IgD-negative memory B cell (primary cell): ENCODE measurements around the gene ARFRP1. TPM values are rescaled to one million over a fixed set of nuclear protein-coding genes. Genes with fewer than 3 reads are reported as not detected.
"Not testable (repeated sequence)": the region's sequence is repeated elsewhere in the genome, so short reads cannot be mapped to it uniquely, and the experiment has no call there.

Source experiments
- H3K27ac Mint-ChIP-seq, 3 donors: one replicate each; pipeline ENCODE4 v1.8.0; 2020 to 2022; ENCODE audit warnings: mild to moderate bottlenecking in 3 of 3, mixed read lengths in 3 of 3, moderate library complexity in 1 of 3
- H3K27me3 Mint-ChIP-seq: one replicate; pipeline ENCODE4 v1.8.0; 2021; ENCODE audit warnings: mixed read lengths
- H3K36me3 Mint-ChIP-seq: one replicate; pipeline ENCODE4 v1.8.0; 2020; ENCODE audit warnings: mild to moderate bottlenecking, mixed read lengths
- H3K4me1 Mint-ChIP-seq, 3 donors: one replicate each; pipeline ENCODE4 v1.8.0; 2020 to 2022; ENCODE audit warnings: mixed read lengths in 3 of 3, mild to moderate bottlenecking in 1 of 3
- H3K4me3 Mint-ChIP-seq, 4 donors: one replicate each; pipeline ENCODE4 v1.8.0; 2020 to 2022; ENCODE audit warnings: mild to moderate bottlenecking in 4 of 4, mixed read lengths in 4 of 4, moderate library complexity in 3 of 4
- H3K9me3 Mint-ChIP-seq, 3 donors: one replicate each; pipeline ENCODE4 v1.8.0; 2020 to 2021; ENCODE audit warnings: mixed read lengths in 3 of 3, mild to moderate bottlenecking in 1 of 3
- polyA plus RNA-seq: library from polyadenylated mRNA; unstranded; fragments of 300-500 nt; fragmentation: Illumina TruSeq; gene quantifications from one replicate; pipeline ENCODE4 v1.2.3, GENCODE V29; 2021

Gene ARFRP1
- polyA plus RNA-seq, 1 donor from 2014 or later, result 64.3 TPM

DNA sequence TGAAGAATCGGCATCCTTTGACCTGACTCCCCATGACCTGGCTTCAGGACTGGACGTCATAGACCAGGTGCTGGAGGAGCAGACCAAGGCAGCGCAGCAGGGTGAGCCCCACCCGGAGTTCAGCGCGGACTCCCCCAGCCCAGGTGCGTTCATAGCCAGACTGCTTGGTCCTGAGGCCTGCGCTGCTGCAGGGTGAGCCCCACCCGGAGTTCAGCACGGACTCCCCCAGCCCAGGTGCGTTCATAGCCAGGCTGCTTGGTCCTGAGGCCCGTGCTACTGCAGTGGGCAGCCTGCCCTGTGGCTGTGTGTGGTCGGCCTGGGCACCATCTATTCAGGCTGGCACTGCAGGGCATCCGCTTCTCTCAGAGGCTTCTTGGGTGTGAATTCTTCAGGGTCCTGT is 33.8 kb downstream of the ARFRP1 start:
- no peaks in the 10 kb centered on the region for H3K27me3 Mint-ChIP-seq
- H3K4me1 Mint-ChIP-seq, result peaks cover 0 to 2% (median 0%) of the 10 kb centered on the region in 3 donors
- peak overlapping the region in 1 of 3 donors; percentile 25 for H3K27ac Mint-ChIP-seq
- no peak overlapping the region for H3K4me3 Mint-ChIP-seq
- H3K9me3 Mint-ChIP-seq, result no peaks in the 10 kb centered on the region
- H3K36me3 Mint-ChIP-seq, result peaks cover 5% of the 10 kb centered on the region

DNA sequence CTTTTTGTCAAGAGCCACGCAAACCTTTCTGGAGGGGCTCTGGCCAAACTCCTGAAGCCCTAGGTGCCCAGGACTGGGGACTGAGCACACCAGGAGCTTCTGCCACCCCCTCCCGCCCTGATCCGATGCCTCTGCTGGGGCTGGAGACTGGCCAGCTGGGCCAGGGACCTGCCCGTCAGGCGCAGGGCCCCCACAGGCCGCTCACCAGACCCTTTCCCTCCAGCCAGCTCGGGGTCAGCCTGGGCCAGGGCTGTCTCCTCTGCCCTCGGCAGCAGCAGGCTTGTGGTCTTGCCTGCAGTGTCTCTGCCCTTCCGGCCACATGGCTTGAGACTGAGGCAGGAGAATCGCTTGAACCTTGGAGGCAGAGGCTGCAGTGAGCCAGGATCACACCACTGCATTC is 35.1 kb downstream of the ARFRP1 start:
- Mint-ChIP-seq H3K27me3 (no peaks in the 10 kb centered on the region), H3K36me3 (peaks cover 7% of the 10 kb centered on the region), H3K9me3 (no peaks in the 10 kb centered on the region), H3K27ac (peak overlapping the region in 1 of 3 donors; percentile 80), H3K4me1 (peaks cover 0 to 5% (median 0%) of the 10 kb centered on the region in 3 donors), H3K4me3 (no peak overlapping the region)

DNA sequence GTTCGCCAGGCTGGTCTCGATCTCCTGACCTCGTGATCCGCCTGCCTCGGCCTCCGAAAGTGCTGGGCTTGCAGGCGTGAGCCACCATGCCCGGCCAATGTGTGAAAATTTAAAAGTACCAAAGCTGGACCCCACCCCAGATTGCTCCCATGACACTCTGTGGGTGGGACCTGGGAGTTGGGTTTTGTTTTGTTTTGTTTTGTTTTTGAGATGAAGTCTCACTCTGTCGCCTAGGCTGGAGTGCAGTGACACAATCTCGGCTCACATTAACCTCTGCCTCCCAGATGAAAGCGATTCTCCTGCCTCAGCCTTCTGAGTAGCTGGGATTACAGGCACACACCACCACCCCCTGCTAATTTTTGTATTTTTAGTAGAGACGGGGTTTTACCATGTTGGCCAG is 36.1 kb downstream of the ARFRP1 start:
- H3K27me3 Mint-ChIP-seq, H3K9me3 Mint-ChIP-seq, H3K4me3 Mint-ChIP-seq, H3K27ac Mint-ChIP-seq, H3K36me3 Mint-ChIP-seq, H3K4me1 Mint-ChIP-seq: not testable (repeated sequence)

DNA sequence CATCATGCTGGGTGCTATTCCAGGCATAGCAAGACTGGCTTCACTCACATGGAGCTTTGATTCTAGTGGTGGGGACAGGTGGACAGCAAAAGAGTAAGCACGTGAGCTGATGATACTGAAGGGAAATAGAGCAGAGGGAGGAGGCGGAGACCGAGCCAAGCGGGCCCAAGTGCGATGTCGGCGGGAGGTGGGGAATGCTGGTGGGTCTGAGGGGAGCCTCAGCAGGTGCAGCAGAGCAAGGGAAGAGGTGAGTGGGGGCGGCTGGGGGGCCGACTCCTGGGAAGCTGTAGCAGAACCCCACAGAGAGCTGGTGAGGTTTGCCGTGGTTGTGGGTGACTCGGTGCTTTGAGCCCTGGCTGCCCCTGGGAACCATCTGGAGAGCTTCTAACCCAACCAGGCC is 39.4 kb downstream of the ARFRP1 start:
- H3K4me3 Mint-ChIP-seq, result no peak overlapping the region
- no peak overlapping the region for H3K27ac Mint-ChIP-seq
- no peaks in the 10 kb centered on the region for H3K27me3 Mint-ChIP-seq
- no peaks in the 10 kb centered on the region for H3K9me3 Mint-ChIP-seq
- H3K4me1 Mint-ChIP-seq, result peaks cover 0 to 3% (median 0%) of the 10 kb centered on the region in 3 donors
- H3K36me3 Mint-ChIP-seq, result peaks cover 5% of the 10 kb centered on the region

DNA sequence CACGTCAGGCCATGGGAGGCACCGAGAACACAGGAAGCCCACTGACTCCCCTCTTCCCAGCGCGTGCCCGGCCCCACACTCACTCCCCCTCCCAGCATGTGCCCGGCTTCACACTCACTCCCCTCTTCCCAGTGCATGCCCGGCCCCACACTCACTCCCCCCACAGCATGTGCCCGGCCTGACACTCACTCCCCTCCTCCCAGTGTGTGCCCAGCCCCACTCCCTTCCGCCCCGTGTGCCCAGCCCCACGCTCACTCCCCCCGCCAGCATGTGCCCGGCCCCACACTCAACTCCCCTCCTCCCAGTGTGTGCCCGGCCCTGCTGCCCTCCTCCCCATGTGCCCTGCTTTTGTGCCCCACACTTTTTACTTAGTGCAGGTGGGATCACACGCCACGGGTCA is 39.9 kb downstream of the ARFRP1 start:
- Mint-ChIP-seq H3K4me1 (peaks cover 0 to 3% (median 0%) of the 10 kb centered on the region in 3 donors), H3K27ac (no peak overlapping the region), H3K36me3 (peaks cover 5% of the 10 kb centered on the region), H3K27me3 (no peaks in the 10 kb centered on the region), H3K9me3 (no peaks in the 10 kb centered on the region), H3K4me3 (no peak overlapping the region)

DNA sequence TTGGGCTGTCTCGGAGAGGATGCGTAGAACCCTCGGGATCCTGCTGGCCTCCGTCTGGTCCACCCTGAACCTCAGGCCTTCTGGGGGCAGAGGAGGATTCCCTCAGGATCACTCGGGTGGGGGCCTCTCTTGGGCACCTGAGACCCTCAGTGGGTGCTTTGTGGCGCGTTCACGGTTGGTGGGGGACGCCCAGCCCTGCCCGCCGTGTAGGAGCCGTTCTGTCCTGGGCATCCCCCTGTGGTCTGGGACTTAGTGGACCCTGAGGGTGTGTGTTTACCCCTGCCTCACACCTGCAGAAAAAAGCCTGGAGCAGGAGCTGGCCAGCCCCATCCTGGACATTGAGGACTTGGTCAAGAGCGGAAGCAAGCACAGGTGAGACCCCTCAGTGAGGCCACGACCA is 42.1 kb downstream of the ARFRP1 start:
- Mint-ChIP-seq H3K4me3 (no peak overlapping the region), H3K36me3 (peaks cover 4% of the 10 kb centered on the region), H3K4me1 (peaks cover 0 to 3% (median 0%) of the 10 kb centered on the region in 3 donors), H3K27me3 (no peaks in the 10 kb centered on the region), H3K9me3 (no peaks in the 10 kb centered on the region), H3K27ac (no peak overlapping the region)

DNA sequence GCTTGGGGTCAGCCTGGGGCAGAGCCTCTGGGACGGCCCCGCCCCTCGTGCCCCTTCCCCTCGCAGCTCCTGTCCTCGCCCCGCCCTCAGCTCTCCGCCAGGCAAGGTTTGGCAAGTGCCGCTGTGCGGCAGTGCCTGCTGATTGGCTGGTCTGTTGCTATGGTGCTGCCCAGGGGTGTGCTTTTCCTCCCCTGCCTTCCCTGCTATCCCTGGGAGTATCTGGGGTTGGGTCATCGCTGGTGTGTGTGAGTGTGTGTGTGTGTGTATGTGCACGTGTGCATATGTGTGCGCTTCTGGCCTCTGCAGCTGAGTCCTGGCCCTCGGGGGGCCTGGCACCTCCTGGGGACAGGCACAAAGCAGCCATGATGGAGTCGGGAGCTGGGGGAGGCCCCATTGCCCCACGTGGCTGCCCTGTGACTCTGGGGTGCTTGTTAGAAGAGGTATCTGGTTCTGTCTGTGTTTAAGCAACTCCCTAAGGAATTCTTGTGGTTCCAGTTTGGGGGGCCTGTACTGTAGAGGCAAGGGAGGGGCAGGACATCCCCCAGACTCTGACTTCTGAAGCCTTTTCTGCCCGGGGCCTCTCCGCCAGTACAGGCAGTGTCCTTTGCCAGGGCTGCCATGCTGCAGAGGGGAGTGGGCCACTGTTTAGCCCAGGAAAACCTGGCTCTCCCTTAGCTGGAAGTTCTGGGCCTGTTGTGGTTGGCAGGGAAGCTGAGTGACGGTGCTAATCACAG is 42.7 kb downstream of the ARFRP1 start:
- Mint-ChIP-seq H3K27ac (no peak overlapping the region), H3K4me1 (peaks cover 0 to 3% (median 0%) of the 10 kb centered on the region in 3 donors), H3K9me3 (no peaks in the 10 kb centered on the region), H3K36me3 (peaks cover 4% of the 10 kb centered on the region), H3K4me3 (peak overlapping the region in 1 of 4 donors; percentile 52), H3K27me3 (no peaks in the 10 kb centered on the region)

DNA sequence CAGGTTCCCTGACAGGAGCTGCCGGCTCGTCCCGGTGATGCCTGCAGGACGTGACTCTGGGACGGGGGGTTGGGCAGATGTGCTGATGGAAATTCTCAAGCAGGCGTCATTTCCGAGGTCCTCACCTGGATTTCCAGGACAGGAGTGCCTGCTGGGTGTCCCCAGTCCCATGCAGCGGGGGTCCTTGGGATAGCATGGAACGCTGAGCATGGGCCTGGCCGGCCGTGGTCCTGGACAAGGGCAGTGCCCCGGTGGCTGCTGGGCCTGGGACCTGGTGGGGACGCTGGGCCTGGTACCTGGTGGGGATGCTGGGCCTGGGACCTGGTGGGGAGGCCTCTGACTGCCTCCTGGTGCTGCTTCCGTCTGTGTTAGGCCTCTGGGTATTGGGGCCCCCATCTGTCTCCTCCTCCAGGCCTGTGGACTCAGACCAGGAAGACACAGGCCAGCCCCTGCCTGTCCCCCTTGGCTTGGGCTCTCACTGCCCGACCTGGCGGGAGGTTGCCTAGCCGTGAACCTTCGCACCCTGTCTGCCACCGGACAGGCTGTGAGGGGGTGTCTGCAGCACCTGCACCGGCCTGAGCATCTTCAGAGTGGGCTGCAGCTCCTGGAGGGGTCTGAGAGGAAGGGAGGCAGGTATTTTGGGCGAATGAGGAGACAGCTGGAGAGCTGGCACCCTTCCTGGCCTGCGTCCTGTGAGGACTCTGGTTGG is 43.5 kb downstream of the ARFRP1 start:
- peaks cover 4% of the 10 kb centered on the region for H3K36me3 Mint-ChIP-seq
- no peak overlapping the region for H3K27ac Mint-ChIP-seq
- no peaks in the 10 kb centered on the region for H3K9me3 Mint-ChIP-seq
- H3K27me3 Mint-ChIP-seq, result no peaks in the 10 kb centered on the region
- peaks cover 0 to 5% (median 3%) of the 10 kb centered on the region in 3 donors for H3K4me1 Mint-ChIP-seq
- no peak overlapping the region for H3K4me3 Mint-ChIP-seq

DNA sequence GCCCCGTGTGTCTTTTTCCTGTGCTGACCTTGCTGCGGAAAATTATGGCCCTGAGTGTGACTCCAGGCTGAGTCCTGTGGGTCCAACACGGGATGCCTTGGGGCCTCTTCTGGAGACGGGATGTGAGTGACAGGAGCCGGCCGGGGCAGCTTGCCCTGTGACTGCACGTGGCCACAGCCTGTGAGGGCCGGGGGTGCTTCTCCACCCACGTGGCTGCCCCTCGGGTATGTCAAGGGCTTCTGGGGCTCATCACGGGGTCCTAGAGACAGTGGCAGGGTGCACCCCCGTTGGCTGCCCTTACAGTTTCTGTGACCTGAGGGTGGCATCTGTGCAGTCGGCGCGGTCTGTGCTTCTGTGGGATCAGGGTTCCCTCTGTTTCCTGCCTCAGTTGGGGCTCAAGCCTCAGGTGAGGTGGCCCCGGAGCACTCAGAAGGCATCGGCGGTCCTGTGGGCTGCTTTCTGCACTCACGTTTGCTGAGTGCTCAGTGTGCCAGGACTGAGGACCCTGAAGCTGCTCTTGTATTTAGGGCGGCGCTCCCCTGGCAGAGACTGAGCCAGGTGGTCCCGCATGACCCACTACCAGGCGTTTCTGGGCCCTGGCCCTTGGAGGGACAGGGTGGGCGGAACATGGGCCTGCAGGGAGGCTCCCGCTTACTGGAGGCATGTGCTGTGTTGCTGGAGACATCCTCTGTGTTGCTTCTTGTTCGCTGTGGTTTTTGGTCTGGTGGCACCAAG is 44.3 kb downstream of the ARFRP1 start:
- H3K4me1 Mint-ChIP-seq, result peaks cover 2 to 10% (median 4%) of the 10 kb centered on the region in 3 donors
- H3K27me3 Mint-ChIP-seq, result no peaks in the 10 kb centered on the region
- no peak overlapping the region for H3K27ac Mint-ChIP-seq
- peaks cover 5% of the 10 kb centered on the region for H3K36me3 Mint-ChIP-seq
- H3K9me3 Mint-ChIP-seq, result no peaks in the 10 kb centered on the region
- no peak overlapping the region for H3K4me3 Mint-ChIP-seq

DNA sequence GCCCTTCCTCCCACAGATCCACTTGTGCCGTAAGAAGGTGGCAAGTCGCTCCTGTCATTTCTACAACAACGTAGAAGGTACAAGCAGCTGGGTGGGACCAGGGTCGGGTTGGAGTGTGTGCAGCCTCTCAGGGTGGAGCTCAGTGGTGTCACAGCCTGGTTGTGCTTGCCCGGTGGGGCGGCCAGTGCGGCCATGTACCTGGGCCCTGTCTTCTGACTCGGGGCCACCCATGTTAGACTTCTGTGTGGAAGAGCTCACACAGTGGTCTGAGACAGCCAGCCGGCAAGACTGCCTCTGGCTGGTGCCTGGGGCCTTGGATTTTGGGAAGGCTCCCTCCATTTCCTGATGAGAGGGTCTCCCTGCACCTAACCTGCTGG is 45.0 kb downstream of the ARFRP1 start:
- no peaks in the 10 kb centered on the region for H3K27me3 Mint-ChIP-seq
- H3K4me3 Mint-ChIP-seq, result no peak overlapping the region

DNA sequence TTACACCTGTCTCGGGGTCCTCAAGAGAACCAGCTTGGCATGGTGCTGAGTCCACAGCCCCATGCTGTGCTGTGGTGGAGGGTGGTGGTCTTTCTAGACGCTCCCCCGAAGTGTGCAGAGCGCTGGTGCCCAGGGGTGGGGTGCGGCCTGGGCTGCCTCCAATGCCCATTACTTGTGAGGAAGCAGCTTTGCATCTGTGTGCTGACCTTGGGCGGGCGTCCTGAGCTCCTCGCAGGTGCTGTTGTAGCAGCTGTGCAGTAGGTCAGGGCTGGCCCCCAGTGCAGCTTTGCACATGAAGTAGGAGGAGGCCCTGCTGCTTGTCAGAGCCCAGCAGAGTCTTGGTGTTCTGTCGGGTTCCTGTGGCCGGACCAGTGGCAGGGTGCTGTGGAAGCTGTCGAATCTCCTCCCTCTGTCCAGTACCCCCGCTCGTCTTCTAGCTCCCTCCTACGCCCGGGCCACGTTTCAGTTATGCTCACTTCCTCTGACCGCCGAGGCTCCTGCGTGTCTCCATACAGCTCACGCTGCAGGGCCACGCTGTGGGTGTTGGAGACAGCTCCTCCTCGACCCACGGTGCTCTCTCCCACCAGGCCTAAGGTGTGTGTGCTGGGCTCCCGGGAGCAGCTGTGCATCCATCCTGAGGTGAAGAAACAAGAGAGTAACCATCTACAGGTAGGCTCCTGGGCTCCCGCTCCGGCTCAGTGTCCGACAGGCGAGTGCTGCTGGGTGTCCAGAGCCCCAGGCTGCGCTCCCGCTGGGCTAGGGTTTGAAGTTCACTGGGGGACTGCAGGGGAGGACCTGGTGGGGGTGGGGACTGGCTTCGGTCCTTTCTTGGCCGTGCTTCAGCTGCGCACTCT is 45.6 kb downstream of the ARFRP1 start:
- Mint-ChIP-seq H3K4me3 (peak overlapping the region in 1 of 4 donors; percentile 72), H3K4me1 (peaks cover 5 to 15% (median 9%) of the 10 kb centered on the region in 3 donors), H3K27me3 (no peaks in the 10 kb centered on the region), H3K9me3 (no peaks in the 10 kb centered on the region), H3K36me3 (peaks cover 3% of the 10 kb centered on the region), H3K27ac (peak overlapping the region in 1 of 3 donors; percentile 77)

More for the DNA sequence above, 45.0 kb downstream of the ARFRP1 start:
- peaks cover 3% of the 10 kb centered on the region for H3K36me3 Mint-ChIP-seq
- peak overlapping the region in 1 of 3 donors; percentile 77 for H3K27ac Mint-ChIP-seq
- peaks cover 5 to 14% (median 9%) of the 10 kb centered on the region in 3 donors for H3K4me1 Mint-ChIP-seq
- no peaks in the 10 kb centered on the region for H3K9me3 Mint-ChIP-seq

DNA sequence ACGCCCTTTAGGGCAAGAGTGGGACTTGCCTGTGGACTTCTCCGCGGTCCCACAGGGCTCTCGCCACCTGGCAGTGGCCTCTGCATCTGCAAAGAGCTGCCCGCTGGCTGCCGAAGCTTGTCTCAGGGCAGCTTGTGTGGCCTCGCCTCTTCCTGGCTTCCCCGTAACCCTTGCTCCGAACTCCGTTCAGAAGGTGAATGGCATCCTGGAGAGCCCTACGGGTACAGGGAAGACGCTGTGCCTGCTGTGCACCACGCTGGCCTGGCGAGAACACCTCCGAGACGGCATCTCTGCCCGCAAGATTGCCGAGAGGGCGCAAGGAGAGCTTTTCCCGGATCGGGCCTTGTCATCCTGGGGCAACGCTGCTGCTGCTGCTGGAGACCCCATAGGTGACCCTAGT is 46.7 kb downstream of the ARFRP1 start:
- Mint-ChIP-seq H3K36me3 (peaks cover 3% of the 10 kb centered on the region), H3K4me3 (peak overlapping the region in 1 of 4 donors; percentile 54), H3K27ac (no peak overlapping the region)

DNA sequence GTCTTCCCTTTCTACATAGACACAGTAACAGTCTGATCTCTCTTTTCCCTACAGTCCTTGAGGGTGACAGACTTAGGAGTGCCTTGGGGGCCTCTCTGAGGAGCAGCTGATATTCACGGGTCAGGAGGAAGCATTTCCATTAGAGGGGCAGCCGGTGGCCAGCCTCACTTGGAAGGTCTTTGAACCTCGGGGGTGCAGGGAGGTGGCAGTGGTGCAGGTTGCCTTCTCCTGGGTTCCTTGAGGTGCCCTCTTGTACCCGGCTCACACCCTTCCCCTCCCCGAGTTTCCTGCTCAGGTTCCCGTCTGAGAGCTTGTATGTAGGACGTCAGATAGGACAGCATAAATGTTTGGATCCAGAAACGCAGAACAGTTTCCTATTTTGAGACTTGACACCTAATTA is 47.2 kb downstream of the ARFRP1 start:
- peaks cover 5 to 15% (median 9%) of the 10 kb centered on the region in 3 donors for H3K4me1 Mint-ChIP-seq
- H3K4me3 Mint-ChIP-seq, result peak overlapping the region in 3 of 4 donors; percentile 33 to 54 (median 37)
- H3K27me3 Mint-ChIP-seq, result no peaks in the 10 kb centered on the region
- peaks cover 3% of the 10 kb centered on the region for H3K36me3 Mint-ChIP-seq
- no peak overlapping the region for H3K27ac Mint-ChIP-seq
- no peaks in the 10 kb centered on the region for H3K9me3 Mint-ChIP-seq

More for the DNA sequence above, 46.7 kb downstream of the ARFRP1 start:
- Mint-ChIP-seq H3K27me3 (no peaks in the 10 kb centered on the region), H3K4me1 (peaks cover 5 to 15% (median 9%) of the 10 kb centered on the region in 3 donors), H3K9me3 (no peaks in the 10 kb centered on the region)

DNA sequence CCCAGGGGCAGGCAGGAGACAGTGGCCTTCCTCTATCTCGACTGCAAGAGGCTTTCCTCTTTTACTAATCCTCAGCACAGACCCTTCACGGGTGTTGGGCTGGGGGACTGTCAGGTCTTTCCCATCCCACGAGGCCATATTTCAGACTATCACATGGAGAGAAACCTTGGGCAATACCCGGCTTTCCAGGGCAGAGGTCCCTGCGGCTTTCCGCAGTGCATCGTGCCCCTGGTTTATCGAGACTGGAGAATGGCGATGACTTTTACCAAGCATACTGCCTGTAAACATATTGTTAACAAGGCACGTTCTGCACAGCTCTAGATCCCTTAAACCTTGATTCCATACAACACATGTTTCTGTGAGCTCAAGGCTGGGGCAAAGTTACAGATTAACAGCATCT is 47.6 kb downstream of the ARFRP1 start:
- H3K9me3 Mint-ChIP-seq, result not testable (repeated sequence)

More for the DNA sequence above, 47.6 kb downstream of the ARFRP1 start:
- H3K4me3 Mint-ChIP-seq, result peak overlapping the region in 3 of 4 donors; percentile 52 to 97 (median 74)
- H3K36me3 Mint-ChIP-seq, H3K27me3 Mint-ChIP-seq, H3K27ac Mint-ChIP-seq: not testable (repeated sequence)
- peaks cover 5 to 15% (median 9%) of the 10 kb centered on the region in 3 donors for H3K4me1 Mint-ChIP-seq
